ENCODE data around the gene NSUN3. TPM values are rescaled to one million over a fixed set of nuclear protein-coding genes. Genes with fewer than 3 reads are reported as not detected.

NSUN3 gene
- total RNA-seq, 1 donor from 2014 or later = 8.5 TPM

GRCh38 chr3:94081884-94082283 is 19.0 kb downstream of the NSUN3 start:
- TF ChIP-seq CTCF (IDR thresholded peaks at IDR 0.05) = no peak
- no peak for DNase-seq (ENCODE audit: low spot score)
- H3K36me3 Mint-ChIP-seq (ENCODE audit: low read depth) = peaks cover 13% of the 10 kb centered on the region
- no peaks in the 10 kb centered on the region for H3K4me1 Mint-ChIP-seq (ENCODE audit: low read depth)
- H3K27ac Mint-ChIP-seq (ENCODE audit: unreplicated experiment) = no peak overlapping the region
- H3K9me3 Mint-ChIP-seq (ENCODE audit: low read depth) = no peaks in the 10 kb centered on the region
- H3K27me3 Mint-ChIP-seq (ENCODE audit: low read depth) = no peaks in the 10 kb centered on the region
- no peak overlapping the region for H3K4me3 Mint-ChIP-seq (ENCODE audit: unreplicated experiment)

DNA sequence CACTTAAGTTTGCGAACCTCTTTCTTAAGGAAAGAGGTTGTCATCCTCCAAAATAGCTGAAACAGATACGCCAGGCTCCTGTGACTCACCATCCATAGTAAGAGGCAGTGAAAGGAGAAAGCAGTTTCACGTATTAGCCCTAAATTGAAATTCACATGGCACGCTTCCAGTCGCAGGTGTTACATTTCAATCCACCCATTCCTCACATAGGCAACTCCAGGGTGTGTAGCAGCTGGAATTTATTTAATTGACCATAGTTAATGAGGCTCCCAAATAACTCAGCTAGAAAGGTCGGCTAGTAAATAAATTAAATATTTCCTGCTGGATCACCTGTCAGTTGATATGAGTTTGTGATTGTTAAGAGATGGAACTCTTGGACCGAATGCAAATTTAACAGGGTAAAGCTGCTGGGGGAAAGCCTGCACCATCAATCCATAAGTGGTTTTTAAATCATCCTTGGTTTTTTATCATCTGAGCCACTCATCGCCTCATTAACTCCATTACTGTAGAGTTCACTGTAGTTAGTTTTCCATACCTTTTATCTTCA is 19.6 kb downstream of the NSUN3 start:
- Mint-ChIP-seq H3K4me1 (ENCODE audit: low read depth) (no peaks in the 10 kb centered on the region), H3K27ac (ENCODE audit: unreplicated experiment) (no peak overlapping the region), H3K36me3 (ENCODE audit: low read depth) (peaks cover 13% of the 10 kb centered on the region), H3K4me3 (ENCODE audit: unreplicated experiment) (no peak overlapping the region), H3K27me3 (ENCODE audit: low read depth) (no peaks in the 10 kb centered on the region), H3K9me3 (ENCODE audit: low read depth) (no peaks in the 10 kb centered on the region)
- no peak for TF ChIP-seq CTCF (IDR thresholded peaks at IDR 0.05)
- no peak for DNase-seq (ENCODE audit: low spot score)

DNA sequence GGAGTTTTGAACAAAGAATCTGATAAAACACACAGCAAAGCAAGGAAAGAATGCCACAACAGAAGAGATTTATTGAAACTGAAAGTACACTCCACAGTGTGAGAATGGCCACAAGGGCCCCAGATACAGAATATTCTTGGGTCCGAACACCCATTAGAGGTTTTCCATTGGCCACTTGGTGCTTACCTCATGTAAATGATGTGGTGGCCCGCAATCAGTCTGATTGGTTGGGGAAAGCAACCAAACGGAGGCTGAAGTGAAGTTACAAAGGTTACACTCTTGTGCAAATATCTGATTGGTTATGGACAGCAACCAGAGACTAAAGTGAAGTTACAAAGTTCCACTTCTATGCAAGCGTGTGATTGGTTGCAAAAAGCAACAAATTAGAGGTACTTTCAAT is 20.4 kb downstream of the NSUN3 start:
- Mint-ChIP-seq H3K4me1 (ENCODE audit: low read depth) (no peaks in the 10 kb centered on the region), H3K27me3 (ENCODE audit: low read depth) (no peaks in the 10 kb centered on the region), H3K27ac (ENCODE audit: unreplicated experiment) (no peak overlapping the region), H3K36me3 (ENCODE audit: low read depth) (peaks cover 12% of the 10 kb centered on the region), H3K4me3 (ENCODE audit: unreplicated experiment) (no peak overlapping the region), H3K9me3 (ENCODE audit: low read depth) (no peaks in the 10 kb centered on the region)
- no peak for DNase-seq (ENCODE audit: low spot score)
- no peak for TF ChIP-seq CTCF (IDR thresholded peaks at IDR 0.05)

- DNase-seq (ENCODE audit: low spot score) = no peak
- TF ChIP-seq CTCF (IDR thresholded peaks at IDR 0.05) = no peak
- H3K27me3 Mint-ChIP-seq (ENCODE audit: low read depth) = no peaks in the 10 kb centered on the region
- peaks cover 18% of the 10 kb centered on the region for H3K36me3 Mint-ChIP-seq (ENCODE audit: low read depth)
- no peak overlapping the region for H3K27ac Mint-ChIP-seq (ENCODE audit: unreplicated experiment)
- H3K4me1 Mint-ChIP-seq (ENCODE audit: low read depth) = no peaks in the 10 kb centered on the region
- no peak overlapping the region for H3K4me3 Mint-ChIP-seq (ENCODE audit: unreplicated experiment)
- H3K9me3 Mint-ChIP-seq (ENCODE audit: low read depth) = no peaks in the 10 kb centered on the region
Observed at GRCh38 chr3:94089126-94089525, 26.3 kb downstream of the NSUN3 start.

DNA sequence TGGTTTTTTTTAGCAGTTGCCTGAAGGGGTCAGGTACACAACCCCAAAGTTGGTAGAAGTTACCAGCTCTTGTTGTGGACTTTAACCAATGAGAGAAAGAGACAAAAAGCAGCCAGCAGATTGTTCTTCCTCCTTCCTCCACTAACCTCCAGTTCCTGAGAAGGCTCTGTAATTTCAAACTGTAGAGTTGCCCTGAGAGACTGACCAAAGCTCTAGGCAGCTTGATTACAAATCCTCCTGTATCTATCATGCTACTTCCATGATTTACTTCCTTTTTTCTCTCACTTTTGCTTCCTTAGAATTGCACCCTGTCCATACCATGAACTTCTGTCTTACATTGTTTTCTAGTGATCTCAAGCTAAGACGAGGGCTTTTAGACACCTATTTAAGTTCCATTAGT is 29.2 kb downstream of the NSUN3 start:
- H3K36me3 Mint-ChIP-seq (ENCODE audit: low read depth) = peaks cover 19% of the 10 kb centered on the region
- TF ChIP-seq CTCF (IDR thresholded peaks at IDR 0.05) = no peak
- H3K4me1 Mint-ChIP-seq (ENCODE audit: low read depth) = no peaks in the 10 kb centered on the region
- no peak overlapping the region for H3K4me3 Mint-ChIP-seq (ENCODE audit: unreplicated experiment)
- H3K27me3 Mint-ChIP-seq (ENCODE audit: low read depth) = no peaks in the 10 kb centered on the region
- no peak for DNase-seq (ENCODE audit: low spot score)
- no peak overlapping the region for H3K27ac Mint-ChIP-seq (ENCODE audit: unreplicated experiment)
- H3K9me3 Mint-ChIP-seq (ENCODE audit: low read depth) = no peaks in the 10 kb centered on the region

Data from chondrocyte (in vitro differentiated cells).